Mesenchymal stem cell (in vitro differentiated cells and primary cell): ENCODE results near the gene IL20RA.

Experiments
- DNase-seq: peaks from one replicate; pipeline ENCODE4 v3.0.0-alpha.2; 2013
- H2AFZ ChIP-seq: one replicate; pipeline ENCODE4 v1.6.1; 2013; ENCODE audit warnings: low read depth, mild to moderate bottlenecking, control low read depth, inconsistent platforms, low read length, moderate library complexity
- H2AK5ac ChIP-seq: 2 replicates; pipeline ENCODE4 v1.6.1; 2013; ENCODE audit warnings: low read length, moderate library complexity, mild to moderate bottlenecking, inconsistent platforms; ENCODE audit not compliant: severe bottlenecking
- H2BK120ac ChIP-seq: one replicate; pipeline ENCODE4 v1.6.1; 2013; ENCODE audit warnings: low read depth, mild to moderate bottlenecking, inconsistent platforms, low read length, moderate library complexity
- H2BK12ac ChIP-seq, 2 experiments: one replicate each; pipeline ENCODE4 v1.6.1; 2013; ENCODE audit warnings: inconsistent platforms in 2 of 2, low read length in 2 of 2, mild to moderate bottlenecking in 2 of 2, moderate library complexity in 2 of 2, control low read depth in 1 of 2
- H2BK15ac ChIP-seq: one replicate; pipeline ENCODE4 v1.6.1; 2013; ENCODE audit warnings: mild to moderate bottlenecking, low read depth, inconsistent platforms; ENCODE audit not compliant: poor library complexity, severe bottlenecking
- H2BK5ac ChIP-seq: 2 replicates; pipeline ENCODE4 v1.6.1; 2013; ENCODE audit warnings: low read depth, mild to moderate bottlenecking, low read length, control low read depth, inconsistent platforms; ENCODE audit not compliant: poor library complexity, severe bottlenecking
- H3K14ac ChIP-seq, 2 experiments: one replicate each; pipeline ENCODE4 v1.6.1; 2013; ENCODE audit warnings: inconsistent platforms in 2 of 2, low read length in 2 of 2, control low read depth in 1 of 2, mild to moderate bottlenecking in 1 of 2, moderate library complexity in 1 of 2
- H3K18ac ChIP-seq, 2 experiments: one replicate each; pipeline ENCODE4 v1.6.1; 2013; ENCODE audit warnings: inconsistent platforms in 2 of 2, low read length in 2 of 2, control low read depth in 1 of 2, low read depth in 1 of 2, mild to moderate bottlenecking in 1 of 2
- H3K23ac ChIP-seq, 2 experiments: one replicate each; pipeline ENCODE4 v1.6.1; 2013; ENCODE audit warnings: inconsistent platforms in 2 of 2, low read length in 2 of 2, mild to moderate bottlenecking in 2 of 2, moderate library complexity in 2 of 2, control low read depth in 1 of 2
- H3K27ac ChIP-seq: 2 replicates; pipeline ENCODE4 v1.5.1; 2013; ENCODE audit warnings: mild to moderate bottlenecking, moderate library complexity, low read length, control low read depth, inconsistent platforms; ENCODE audit not compliant: poor library complexity, severe bottlenecking
- H3K27me3 ChIP-seq, 2 experiments: 2 replicates each; pipeline versions ENCODE4 v1.6.1 to v1.7.0; 2013; ENCODE audit warnings: low read length in 2 of 2, mild to moderate bottlenecking in 2 of 2, moderate library complexity in 2 of 2, control low read depth in 1 of 2, inconsistent platforms in 1 of 2; ENCODE audit not compliant: control insufficient read depth in 1 of 2, insufficient read depth in 1 of 2
- H3K36me3 ChIP-seq, 2 experiments: 2 replicates each; pipeline versions ENCODE4 v1.6.1 to v1.7.0; 2013; ENCODE audit warnings: low read length in 2 of 2, control low read depth in 1 of 2, inconsistent platforms in 1 of 2, low read depth in 1 of 2, mild to moderate bottlenecking in 1 of 2; ENCODE audit not compliant: insufficient read depth in 2 of 2, control insufficient read depth in 1 of 2
- H3K4ac ChIP-seq, 2 experiments: one replicate each; pipeline ENCODE4 v1.6.1; 2013; ENCODE audit warnings: inconsistent platforms in 2 of 2, low read length in 2 of 2, mild to moderate bottlenecking in 2 of 2, moderate library complexity in 2 of 2, control low read depth in 1 of 2, low read depth in 1 of 2
- H3K4me1 ChIP-seq: 2 replicates; pipeline ENCODE4 v1.6.1; 2013; ENCODE audit warnings: low read depth, low read length, control low read depth; ENCODE audit not compliant: control insufficient read depth, insufficient read depth
- H3K4me2 ChIP-seq: 2 replicates; pipeline ENCODE4 v1.6.1; 2013; ENCODE audit warnings: low read length, mild to moderate bottlenecking, inconsistent platforms; ENCODE audit not compliant: poor library complexity, severe bottlenecking
- H3K4me3 ChIP-seq, 2 experiments: 2 replicates each; pipeline versions ENCODE4 v1.5.1 to v1.7.0; 2013; ENCODE audit warnings: low read length in 2 of 2, mild to moderate bottlenecking in 2 of 2, control low read depth in 1 of 2, low read depth in 1 of 2; ENCODE audit not compliant: insufficient read depth in 1 of 2
- H3K79me1 ChIP-seq: replicated peaks from 2 replicates; pipeline ENCODE4 v1.6.1; 2013; ENCODE audit warnings: mild to moderate bottlenecking, control low read depth, low read length, inconsistent platforms; ENCODE audit not compliant: poor library complexity, severe bottlenecking
- H3K9ac ChIP-seq: 2 replicates; pipeline ENCODE4 v1.7.0; 2013; ENCODE audit warnings: mild to moderate bottlenecking, low read length, moderate library complexity
- H3K9me3 ChIP-seq: 2 replicates; pipeline ENCODE4 v1.7.0; 2013; ENCODE audit warnings: mild to moderate bottlenecking, low read length; ENCODE audit not compliant: control insufficient read depth
- H4K8ac ChIP-seq: one replicate; pipeline ENCODE4 v1.6.1; 2013; ENCODE audit warnings: inconsistent platforms, mild to moderate bottlenecking, low read length, moderate library complexity
- H4K91ac ChIP-seq: one replicate; pipeline ENCODE4 v1.6.1; 2013; ENCODE audit warnings: mild to moderate bottlenecking, low read length, inconsistent platforms
- WGBS: methylation state at CpG from one replicate; pipeline ENCODE4 v1.1.7; 2013; ENCODE audit warnings: mixed read lengths; 5-methylcytosine and 5-hydroxymethylcytosine counted together

Gene IL20RA

DNA sequence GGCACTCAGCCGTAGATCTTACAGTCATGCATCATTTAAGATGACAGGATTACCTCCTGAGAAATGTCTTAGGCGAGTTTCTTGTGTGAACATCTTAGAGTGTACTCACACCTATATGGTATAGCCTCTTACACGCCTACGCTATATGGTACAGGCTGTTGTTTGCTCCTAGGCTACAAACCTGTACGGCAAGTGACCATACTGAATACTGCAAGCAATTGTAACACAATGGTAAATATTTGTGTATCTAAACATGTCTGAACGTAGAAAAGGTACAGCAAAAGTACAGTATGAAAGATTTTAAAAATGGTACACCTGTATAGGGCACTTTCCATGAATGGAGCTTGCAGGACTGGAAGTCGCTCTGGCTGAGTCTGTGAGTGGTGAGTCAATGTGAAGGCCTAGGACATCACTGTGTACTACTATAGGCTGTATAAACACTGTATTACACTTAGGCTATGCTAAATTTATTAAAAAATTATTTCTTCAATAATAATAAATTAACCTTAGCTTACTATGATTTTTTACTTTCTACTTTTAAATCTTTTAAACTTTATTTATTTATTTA lies 541 bp upstream of the IL20RA start:
- no peak overlapping the region for H3K4ac ChIP-seq
- H2BK5ac ChIP-seq: no peak overlapping the region
- H4K8ac ChIP-seq: no peak overlapping the region
- H2BK12ac ChIP-seq: no peak overlapping the region
- no peak overlapping the region for H2BK15ac ChIP-seq
- H4K91ac ChIP-seq: no peak overlapping the region
- no peak overlapping the region for H3K9ac ChIP-seq
- H2BK120ac ChIP-seq: no peak overlapping the region
- over 99% methylated on average over 7 of the region's 7 CpGs for WGBS
- no peak overlapping the region for H3K23ac ChIP-seq
- no peak overlapping the region for H3K4me2 ChIP-seq
- H2AFZ ChIP-seq: no peak overlapping the region
- H3K9me3 ChIP-seq: no peaks in the 10 kb centered on the region
- H3K4me3 ChIP-seq: no peak overlapping the region
- H3K27me3 ChIP-seq: peaks cover 0 to 33% of the 10 kb centered on the region in 2 experiments
- no peak overlapping the region for H3K27ac ChIP-seq
- H3K14ac ChIP-seq: no peak overlapping the region
- H3K4me1 ChIP-seq: peaks cover 5% of the 10 kb centered on the region
- no peaks in the 10 kb centered on the region for H3K79me1 ChIP-seq
- H3K36me3 ChIP-seq: no peaks in the 10 kb centered on the region
- no peak overlapping the region for H2AK5ac ChIP-seq
- H3K18ac ChIP-seq: no peak overlapping the region
- no peak for DNase-seq

DNA sequence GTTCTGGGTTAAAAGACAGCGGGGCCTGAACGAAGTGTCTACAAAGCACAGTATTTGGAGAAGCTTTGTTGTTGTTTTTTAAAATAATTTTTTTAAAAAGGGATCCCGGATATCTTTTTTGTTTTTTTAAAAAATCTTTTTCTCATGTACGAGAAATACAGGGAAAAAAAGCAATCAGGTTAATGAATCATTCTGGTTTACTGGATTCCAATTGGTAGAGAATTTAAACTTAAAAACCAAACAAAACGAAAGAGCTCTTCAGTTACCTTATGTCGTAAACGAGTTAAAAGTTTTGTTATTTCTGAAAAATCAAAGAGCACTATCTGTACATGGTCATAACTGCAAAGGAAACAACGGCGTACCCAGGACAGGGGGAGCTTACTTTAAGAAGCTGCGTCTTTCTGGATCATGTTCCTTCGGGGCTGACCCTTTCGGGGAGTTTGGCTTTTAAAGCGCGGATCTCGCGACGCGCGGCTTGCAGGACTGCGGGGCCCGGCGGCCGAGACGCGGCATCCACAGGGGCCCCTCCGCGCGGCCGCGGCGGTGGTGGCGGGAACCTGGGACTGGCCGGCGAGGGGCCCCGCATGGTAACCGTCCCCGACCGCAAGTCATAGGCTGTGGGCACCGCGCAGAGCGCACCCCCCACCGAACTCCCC lies 927 bp downstream of the IL20RA start:
- H4K8ac ChIP-seq: peak overlapping the region; percentile 69

DNA sequence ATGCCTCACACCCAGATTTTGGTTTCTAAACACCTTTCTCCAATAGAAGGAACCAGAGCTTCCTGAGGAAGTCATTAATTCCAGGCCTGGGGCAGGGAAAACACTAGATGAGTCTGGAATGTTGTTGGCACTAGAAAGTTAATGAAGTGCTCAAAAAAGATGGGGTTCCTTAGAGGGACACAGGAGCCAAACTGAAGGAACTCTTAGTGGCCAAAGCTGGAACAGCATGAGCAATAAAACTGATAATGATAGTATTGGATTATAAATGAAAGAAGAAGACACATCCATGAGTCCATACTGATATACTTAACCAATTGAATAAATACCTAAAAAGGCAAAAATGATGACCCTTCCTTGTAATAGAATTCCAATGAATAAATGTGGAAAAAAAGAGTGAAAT lies 4.4 kb downstream of the IL20RA start:
- DNase-seq: no peak
- Histone ChIP-seq H3K36me3 (no peaks in the 10 kb centered on the region), H3K27ac (no peak overlapping the region), H3K4me2 (no peak overlapping the region), H3K4me1 (peaks cover 5% of the 10 kb centered on the region), H3K27me3 (peaks cover 0 to 38% of the 10 kb centered on the region in 2 experiments), H3K18ac (no peak overlapping the region), H2BK5ac (no peak overlapping the region), H3K4me3 (no peak overlapping the region), H4K8ac (no peak overlapping the region), H2AFZ (no peak overlapping the region), H3K9ac (no peak overlapping the region), H2AK5ac (no peak overlapping the region), H2BK15ac (no peak overlapping the region), H3K14ac (no peak overlapping the region), H4K91ac (no peak overlapping the region), H3K9me3 (no peaks in the 10 kb centered on the region), H3K4ac (no peak overlapping the region), H3K23ac (no peak overlapping the region), H2BK12ac (no peak overlapping the region), H2BK120ac (no peak overlapping the region), H3K79me1 (no peaks in the 10 kb centered on the region)

More for the DNA sequence above, 927 bp downstream of the IL20RA start:
- no peaks in the 10 kb centered on the region for H3K36me3 ChIP-seq
- peak overlapping the region in 1 of 2 experiments; percentile 72 for H2BK12ac ChIP-seq
- H2AFZ ChIP-seq: peak overlapping the region; percentile 44
- H2BK120ac ChIP-seq: peak overlapping the region; percentile 19
- peak overlapping the region; percentile 97 for H2BK15ac ChIP-seq
- H3K79me1 ChIP-seq: no peaks in the 10 kb centered on the region
- no peak overlapping the region for H3K27ac ChIP-seq
- no peak overlapping the region for H3K14ac ChIP-seq
- no peak overlapping the region for H2AK5ac ChIP-seq
- DNase-seq: peak; percentile 51
- H3K23ac ChIP-seq: no peak overlapping the region
- H3K4ac ChIP-seq: peak overlapping the region in 1 of 2 experiments; percentile 51
- H2BK5ac ChIP-seq: no peak overlapping the region
- H3K9ac ChIP-seq: peak overlapping the region; percentile 86
- H3K4me2 ChIP-seq: peak overlapping the region; percentile 100
- H3K4me3 ChIP-seq: peak overlapping the region; percentile 78 to 79
- H3K18ac ChIP-seq: peak overlapping the region; percentile 74 to 77
- H3K4me1 ChIP-seq: peaks cover 5% of the 10 kb centered on the region
- no peak overlapping the region for H4K91ac ChIP-seq
- peaks cover 0 to 31% of the 10 kb centered on the region in 2 experiments for H3K27me3 ChIP-seq
- 30% methylated on average over 12 of the region's 42 CpGs for WGBS
- H3K9me3 ChIP-seq: no peaks in the 10 kb centered on the region

DNA sequence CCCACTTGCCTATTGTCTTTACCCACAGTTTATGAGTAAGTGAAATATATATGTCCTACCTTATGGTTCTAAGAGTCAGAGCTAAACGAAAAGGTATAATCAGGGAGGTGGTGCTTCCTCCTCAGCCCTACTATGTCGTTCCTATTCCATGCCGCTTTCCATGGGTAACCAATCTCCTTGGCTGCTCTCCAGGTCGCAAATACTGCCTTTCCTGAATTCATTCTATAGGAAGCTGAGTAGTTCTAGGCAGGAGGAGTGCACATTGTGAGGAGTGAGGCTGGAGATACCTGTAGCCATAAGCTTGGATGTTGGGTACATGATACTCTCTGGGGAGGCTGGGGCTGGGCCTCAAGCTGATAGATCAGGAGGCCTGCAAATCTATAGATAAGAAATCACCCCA lies 5.8 kb downstream of the IL20RA start:
- H3K18ac ChIP-seq: no peak overlapping the region
- 93% methylated on average over 4 of the region's 4 CpGs for WGBS
- no peak overlapping the region for H2BK120ac ChIP-seq
- peaks cover 0 to 31% of the 10 kb centered on the region in 2 experiments for H3K27me3 ChIP-seq
- no peak overlapping the region for H2AK5ac ChIP-seq
- H4K91ac ChIP-seq: no peak overlapping the region
- H2BK15ac ChIP-seq: no peak overlapping the region
- H2BK12ac ChIP-seq: no peak overlapping the region
- H3K79me1 ChIP-seq: no peaks in the 10 kb centered on the region
- no peak overlapping the region for H4K8ac ChIP-seq
- no peak overlapping the region for H3K23ac ChIP-seq
- H3K36me3 ChIP-seq: no peaks in the 10 kb centered on the region
- no peak overlapping the region for H3K27ac ChIP-seq
- DNase-seq: no peak
- H2BK5ac ChIP-seq: no peak overlapping the region
- H2AFZ ChIP-seq: no peak overlapping the region
- H3K4ac ChIP-seq: no peak overlapping the region
- no peak overlapping the region for H3K4me3 ChIP-seq
- H3K4me1 ChIP-seq: no peaks in the 10 kb centered on the region
- no peak overlapping the region for H3K14ac ChIP-seq
- no peak overlapping the region for H3K9ac ChIP-seq
- H3K4me2 ChIP-seq: no peak overlapping the region
- no peaks in the 10 kb centered on the region for H3K9me3 ChIP-seq
